HFFc6 (cell line): ENCODE results near the gene FHIT. TPM values are rescaled to one million over a fixed set of nuclear protein-coding genes. Genes with fewer than 3 reads are reported as not detected.

Source experiments
- DNase-seq: peaks from one replicate; pipeline ENCODE4 v3.0.0-alpha.2; 2018
- H3K27ac Mint-ChIP-seq: 2 replicates; pipeline ENCODE4 v1.8.0; 2020; ENCODE audit warnings: mild to moderate bottlenecking, mixed read lengths
- H3K27me3 Mint-ChIP-seq: 2 replicates; pipeline ENCODE4 v1.8.0; 2021; ENCODE audit warnings: mild to moderate bottlenecking, moderate library complexity, mixed read lengths; ENCODE audit not compliant: insufficient read depth
- H3K36me3 Mint-ChIP-seq: 2 replicates; pipeline ENCODE4 v1.8.0; 2021; ENCODE audit warnings: low read depth, mixed read lengths
- H3K4me1 Mint-ChIP-seq: 2 replicates; pipeline ENCODE4 v1.8.0; 2020; ENCODE audit warnings: low read depth, mixed read lengths
- H3K4me3 Mint-ChIP-seq: 2 replicates; pipeline ENCODE4 v1.8.0; 2020; ENCODE audit warnings: mild to moderate bottlenecking, moderate library complexity, mixed read lengths
- H3K9me3 Mint-ChIP-seq: 2 replicates; pipeline ENCODE4 v1.8.0; 2020; ENCODE audit warnings: mild to moderate bottlenecking, mixed read lengths
- CTCF ChIP-seq: fragments of 200-600 bp; sonication (generic); IDR thresholded peaks from 2 replicates; pipeline ENCODE4 v1.5.0; 2021; ENCODE audit warnings: antibody characterized with exemption, mild to moderate bottlenecking
- total RNA-seq, 6 experiments: library from RNA; stranded (reverse); fragmentation: NEBNext Ultra II Directional; extraction: Animal tissue kit (Norgen Biotek cat#: 25700); gene quantifications; 2 replicates in 1 of 6; 3 replicates in 5 of 6; pipeline ENCODE4 v1.2.3, GENCODE V29; 2021

The FHIT gene
- total RNA-seq, 6 experiments from 2014 or later = 0.33 to 0.38 TPM; not detected in 4

GRCh38 chr3:60289341-60290121 lies 961.7 kb downstream of the FHIT start:
- no peak for DNase-seq

DNA sequence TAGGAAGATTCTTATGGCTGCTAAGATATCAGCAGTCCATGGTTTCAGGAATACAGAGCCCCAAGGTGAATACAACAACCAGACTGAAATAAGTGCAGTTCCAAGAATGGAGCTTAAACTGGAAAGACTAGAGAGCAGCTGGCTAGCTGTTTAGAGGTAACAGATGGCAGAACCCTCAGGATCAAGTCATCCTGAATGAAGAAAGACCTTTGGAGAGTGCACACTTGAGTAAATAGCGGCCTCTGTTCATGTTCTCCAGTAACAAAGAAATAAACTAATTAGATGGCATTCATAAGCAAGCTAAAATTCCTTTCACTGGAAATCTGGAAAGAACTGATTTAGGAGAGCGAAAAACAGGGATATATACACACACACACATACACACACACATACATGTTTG lies 968.4 kb downstream of the FHIT start:
- Mint-ChIP-seq H3K4me3 (no peak overlapping the region), H3K27ac (no peak overlapping the region), H3K36me3 (no peaks in the 10 kb centered on the region), H3K4me1 (no peaks in the 10 kb centered on the region), H3K9me3 (peaks cover 18% of the 10 kb centered on the region), H3K27me3 (no peaks in the 10 kb centered on the region)
- TF ChIP-seq CTCF = no peak
- no peak for DNase-seq

More at GRCh38 chr3:60289341-60290121, 961.7 kb downstream of the FHIT start:
- Mint-ChIP-seq H3K27ac (no peak overlapping the region), H3K36me3 (no peaks in the 10 kb centered on the region; the same call in 1 of the 2 replicates), H3K27me3 (no peaks in the 10 kb centered on the region), H3K4me1 (no peaks in the 10 kb centered on the region), H3K9me3 (peaks cover 7% of the 10 kb centered on the region), H3K4me3 (no peak overlapping the region)
- no peak for TF ChIP-seq CTCF

DNA sequence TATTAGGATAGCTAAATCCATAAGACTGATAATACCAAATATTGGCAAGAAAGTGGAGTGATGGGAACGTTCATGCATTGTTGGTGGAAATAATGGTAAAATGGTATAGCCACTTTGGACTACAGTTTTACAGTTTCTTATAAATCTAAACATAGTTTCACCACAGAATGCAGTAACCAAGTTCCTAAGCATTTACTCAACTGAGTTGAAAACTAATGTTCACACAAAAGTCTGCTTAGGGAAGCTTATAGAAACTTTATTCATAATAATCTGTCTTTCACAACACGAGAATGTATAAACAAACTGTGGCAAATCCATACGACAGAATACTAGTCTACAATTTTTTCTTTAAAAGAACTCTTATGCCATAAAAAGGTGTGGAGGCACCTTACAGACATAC lies 969.3 kb downstream of the FHIT start:
- DNase-seq = no peak
- no peaks in the 10 kb centered on the region for H3K36me3 Mint-ChIP-seq
- H3K4me3 Mint-ChIP-seq = no peak overlapping the region
- no peaks in the 10 kb centered on the region for H3K27me3 Mint-ChIP-seq
- peaks cover 26% of the 10 kb centered on the region for H3K9me3 Mint-ChIP-seq
- H3K4me1 Mint-ChIP-seq = no peaks in the 10 kb centered on the region
- no peak for TF ChIP-seq CTCF
- no peak overlapping the region for H3K27ac Mint-ChIP-seq

- Mint-ChIP-seq H3K27ac (no peak overlapping the region), H3K27me3 (peaks cover 2% of the 10 kb centered on the region; the same call in 1 of the 2 replicates), H3K4me3 (no peak overlapping the region), H3K4me1 (no peaks in the 10 kb centered on the region), H3K36me3 (no peaks in the 10 kb centered on the region; the same call in 1 of the 2 replicates), H3K9me3 (peaks cover 36% of the 10 kb centered on the region)
- TF ChIP-seq CTCF = no peak
- no peak for DNase-seq
Measured at GRCh38 chr3:60277361-60277800, 973.9 kb downstream of the FHIT start.

- Mint-ChIP-seq H3K4me3 (no peak overlapping the region), H3K9me3 (peaks cover 43% of the 10 kb centered on the region), H3K36me3 (no peaks in the 10 kb centered on the region; the same call in 1 of the 2 replicates), H3K27me3 (peaks cover 2% of the 10 kb centered on the region; the same call in 1 of the 2 replicates), H3K27ac (no peak overlapping the region), H3K4me1 (no peaks in the 10 kb centered on the region)
- no peak for DNase-seq
- TF ChIP-seq CTCF = no peak
Measured at GRCh38 chr3:60276615-60277014, 974.6 kb downstream of the FHIT start.
